ENCODE results near the gene PAX7. TPM values are rescaled to one million over a fixed set of nuclear protein-coding genes. Genes with fewer than 3 reads are reported as not detected.

PAX7 gene
- total RNA-seq, 4 donors from 2014 or later = 1.8 to 5.1 (median 3.9) TPM

GRCh38 chr1:18629659-18630510, 761 bp upstream of the PAX7 start:
- DNase-seq (no peak), ATAC-seq (no peak)
- TF ChIP-seq CTCF (IDR thresholded peaks at IDR 0.05 in 4 of 5, conservative IDR thresholded peaks at IDR 0.05 in 1 of 5) (no peak), POLR2A (IDR thresholded peaks at IDR 0.05) (no peak)
- H3K4me3 ChIP-seq = peak overlapping the region in 3 of 4 donors; percentile 36 to 53 (median 44)
- in situ Hi-C loops (cut with MboI; ENCODE audit: low sequenced_read_pairs in 4 of 4) (no loop called here), intact Hi-C loops (cut with DNase I; ENCODE audit: low total_unique reads) (no loop called here)
- no peaks in the 10 kb centered on the region for H3K36me3 ChIP-seq
- peak overlapping the region in 2 of 4 donors; percentile 24 to 30 for H3K27ac ChIP-seq
- no peaks in the 10 kb centered on the region for H3K9me3 ChIP-seq
- H3K4me1 ChIP-seq = peaks cover 0 to 14% of the 10 kb centered on the region in 2 donors
- peaks cover 65 to 76% (median 74%) of the 10 kb centered on the region in 3 donors for H3K27me3 ChIP-seq

- Histone ChIP-seq H3K9me3 (no peaks in the 10 kb centered on the region), H3K36me3 (no peaks in the 10 kb centered on the region), H3K27ac (peak overlapping the region; percentile 1 to 78 (median 45)), H3K4me1 (peaks cover 0 to 14% of the 10 kb centered on the region in 2 donors), H3K27me3 (peaks cover 74 to 89% (median 84%) of the 10 kb centered on the region in 3 donors), H3K4me3 (peak overlapping the region; percentile 30 to 53 (median 40))
- intact Hi-C loops (cut with DNase I; ENCODE audit: low total_unique reads) (no loop called here), in situ Hi-C loops (cut with MboI; ENCODE audit: low sequenced_read_pairs in 4 of 4) (no loop called here)
- DNase-seq (no peak), ATAC-seq (peak in 1 of 2 donors; percentile 7)
- TF ChIP-seq POLR2A (IDR thresholded peaks at IDR 0.05) (no peak), CTCF (IDR thresholded peaks at IDR 0.05 in 4 of 5, conservative IDR thresholded peaks at IDR 0.05 in 1 of 5) (no peak)
These were observed 1.0 kb downstream of the PAX7 start for GRCh38 chr1:18631496-18632217.

- intact Hi-C loops (cut with DNase I; ENCODE audit: low total_unique reads) = no loop called here
- TF ChIP-seq POLR2A (IDR thresholded peaks at IDR 0.05) (no peak), CTCF (IDR thresholded peaks at IDR 0.05 in 4 of 5, conservative IDR thresholded peaks at IDR 0.05 in 1 of 5) (no peak)
- Histone ChIP-seq H3K9me3 (no peaks in the 10 kb centered on the region), H3K4me3 (peak overlapping the region; percentile 30 to 53 (median 40)), H3K27ac (peak overlapping the region in 3 of 4 donors; percentile 31 to 78 (median 59)), H3K4me1 (peaks cover 0 to 14% of the 10 kb centered on the region in 2 donors), H3K27me3 (peaks cover 79 to 94% (median 90%) of the 10 kb centered on the region in 3 donors), H3K36me3 (no peaks in the 10 kb centered on the region)
- no peak for ATAC-seq
- in situ Hi-C loops (cut with MboI; ENCODE audit: low sequenced_read_pairs in 4 of 4) = no loop called here
- no peak for DNase-seq
These were observed 1.6 kb downstream of the PAX7 start for GRCh38 chr1:18632218-18632588.

- Histone ChIP-seq H3K27me3 (peaks cover 86 to 97% (median 96%) of the 10 kb centered on the region in 3 donors), H3K4me3 (peak overlapping the region; percentile 30 to 53 (median 40)), H3K4me1 (peaks cover 0 to 14% of the 10 kb centered on the region in 2 donors), H3K27ac (peak overlapping the region in 2 of 4 donors; percentile 59 to 78), H3K9me3 (no peaks in the 10 kb centered on the region), H3K36me3 (no peaks in the 10 kb centered on the region)
- DNase-seq (no peak), ATAC-seq (no peak)
- in situ Hi-C loops (cut with MboI; ENCODE audit: low sequenced_read_pairs in 4 of 4) = no loop called here
- no peak for TF ChIP-seq CTCF (IDR thresholded peaks at IDR 0.05 in 4 of 5, conservative IDR thresholded peaks at IDR 0.05 in 1 of 5)
- TF ChIP-seq POLR2A (IDR thresholded peaks at IDR 0.05) = no peak
- intact Hi-C loops (cut with DNase I; ENCODE audit: low total_unique reads) = no loop called here
These were observed 2.3 kb downstream of the PAX7 start for GRCh38 chr1:18632783-18633421.
